Uterus (tissue), 2 donors: ENCODE results near the gene DENND1A.

Experiments
- CTCF ChIP-seq, 4 experiments: fragments of 200-600 bp in 2 of 4; fragments of 450-650 bp in 2 of 4; sonication (generic) in 2 of 4; IDR thresholded peaks; one replicate each; pipeline ENCODE4 v1.5.1; 2016 to 2019; ENCODE audit warnings: antibody characterized with exemption in 4 of 4, mild to moderate bottlenecking in 2 of 4, moderate library complexity in 1 of 4
- POLR2A ChIP-seq, 2 donors: fragments of 450-650 bp; IDR thresholded peaks; one replicate each; pipeline ENCODE4 v1.6.1; 2016; ENCODE audit warnings: antibody characterized with exemption in 2 of 2, mild to moderate bottlenecking in 1 of 2, moderate library complexity in 1 of 2

GRCh38 chr9:123470991-123471770, 458.7 kb downstream of the DENND1A start:
- no peak for TF ChIP-seq CTCF (IDR thresholded peaks at IDR 0.05)
- TF ChIP-seq POLR2A (IDR thresholded peaks at IDR 0.05): no peak
